ENCODE measurements around the gene DDIT3. TPM values are rescaled to one million over a fixed set of nuclear protein-coding genes. Genes with fewer than 3 reads are reported as not detected.

The DDIT3 gene
- total and polyA plus RNA-seq, 2 of the 13 experiments (the other 11 are each of a cell fraction or from before 2014, with no cell fraction given) = 27.5 to 48.7 TPM

DNA sequence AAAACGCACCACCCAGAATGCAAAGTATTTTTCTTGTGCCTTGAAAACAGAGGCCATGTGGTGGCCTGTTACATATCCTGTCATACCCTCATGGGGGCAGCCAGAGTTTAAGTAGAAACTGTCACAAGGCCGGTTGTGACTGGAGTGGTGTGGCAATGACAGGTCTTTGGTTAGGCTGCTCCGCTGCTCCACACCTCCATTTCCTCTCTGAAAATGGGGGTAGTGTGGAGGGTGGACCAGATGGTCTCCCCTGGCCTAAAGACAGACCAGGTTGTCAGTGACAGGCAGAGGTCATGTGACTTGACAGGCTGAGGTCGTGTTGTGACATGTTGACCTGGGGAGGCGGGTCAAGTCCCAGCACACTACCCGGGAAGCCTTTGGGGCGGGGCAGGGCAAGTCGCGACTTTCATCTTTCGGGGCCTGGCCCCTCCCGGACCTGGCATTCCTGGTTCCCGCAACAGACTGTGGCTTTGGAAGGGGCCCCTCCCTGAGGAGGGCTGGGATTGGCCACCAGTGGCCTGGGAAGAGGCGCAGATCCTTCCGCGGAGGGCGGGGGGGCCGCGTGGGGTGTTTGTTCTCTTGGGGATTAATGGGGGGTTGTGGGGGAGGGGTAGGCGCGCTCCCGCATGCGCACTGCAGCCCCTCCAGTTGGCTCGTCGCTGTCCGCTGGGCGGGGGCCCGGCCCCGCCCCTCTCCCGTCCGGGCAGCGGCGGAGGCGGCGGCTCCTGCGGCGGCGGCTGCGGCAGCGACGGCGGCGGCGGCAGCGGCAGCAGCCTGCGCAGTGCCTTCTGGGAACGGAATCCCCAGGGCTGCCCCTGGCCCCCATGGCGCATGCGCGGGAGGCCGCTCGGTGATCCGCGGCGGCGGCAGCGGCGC lies 1.9 kb upstream of the DDIT3 start, which contains the start of gene MBD6 (continued):
- TF ChIP-seq SP2 (CRISPR knock-in tag; IDR thresholded peaks at IDR 0.05) = peak; percentile 59
- peak; percentile 79; the same call in 1 of the 2 replicates for TF ChIP-seq ZNF230 (CRISPR knock-in tag; IDR thresholded peaks at IDR 0.05)
- TF ChIP-seq KLF13 (CRISPR knock-in tag; IDR thresholded peaks at IDR 0.05) = no peak
- TF ChIP-seq ZNF761 (CRISPR knock-in tag; conservative IDR thresholded peaks at IDR 0.05) = 0 out of 2 replicates have a peak, but pooled peaks have one; percentile 41
- peak; percentile 67; the same call in 1 of the 2 replicates for TF ChIP-seq ZNF782 (CRISPR knock-in tag; IDR thresholded peaks at IDR 0.05; ENCODE audit: borderline replicate concordance)
- TF ChIP-seq ZNF30 (CRISPR knock-in tag; IDR thresholded peaks at IDR 0.05) = no peak
- TF ChIP-seq, protein P1, sequence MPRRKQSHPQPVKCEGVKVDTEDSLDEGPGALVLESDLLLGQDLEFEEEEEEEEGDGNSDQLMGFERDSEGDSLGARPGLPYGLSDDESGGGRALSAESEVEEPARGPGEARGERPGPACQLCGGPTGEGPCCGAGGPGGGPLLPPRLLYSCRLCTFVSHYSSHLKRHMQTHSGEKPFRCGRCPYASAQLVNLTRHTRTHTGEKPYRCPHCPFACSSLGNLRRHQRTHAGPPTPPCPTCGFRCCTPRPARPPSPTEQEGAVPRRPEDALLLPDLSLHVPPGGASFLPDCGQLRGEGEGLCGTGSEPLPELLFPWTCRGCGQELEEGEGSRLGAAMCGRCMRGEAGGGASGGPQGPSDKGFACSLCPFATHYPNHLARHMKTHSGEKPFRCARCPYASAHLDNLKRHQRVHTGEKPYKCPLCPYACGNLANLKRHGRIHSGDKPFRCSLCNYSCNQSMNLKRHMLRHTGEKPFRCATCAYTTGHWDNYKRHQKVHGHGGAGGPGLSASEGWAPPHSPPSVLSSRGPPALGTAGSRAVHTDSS (CRISPR knock-in tag; conservative IDR thresholded peaks at IDR 0.05) = no peak; the same call in 1 of the 2 replicates
- peak; percentile 74 for TF ChIP-seq MED1 (CRISPR knock-in tag; IDR thresholded peaks at IDR 0.05)
- no peak for TF ChIP-seq ZNF619 (CRISPR knock-in tag; IDR thresholded peaks at IDR 0.05)
- peak; percentile 51; the same call in 1 of the 2 replicates for TF ChIP-seq ZBTB20 (CRISPR knock-in tag; IDR thresholded peaks at IDR 0.05; ENCODE audit: borderline replicate concordance, low read depth)
- peak; percentile 41; the same call in 1 of the 2 replicates for TF ChIP-seq ZNF747 (CRISPR knock-in tag; IDR thresholded peaks at IDR 0.05; ENCODE audit: borderline replicate concordance)
- peak; percentile 78 for TF ChIP-seq GABPB1 (CRISPR knock-in tag; IDR thresholded peaks at IDR 0.05)
- TF ChIP-seq, protein P2, sequence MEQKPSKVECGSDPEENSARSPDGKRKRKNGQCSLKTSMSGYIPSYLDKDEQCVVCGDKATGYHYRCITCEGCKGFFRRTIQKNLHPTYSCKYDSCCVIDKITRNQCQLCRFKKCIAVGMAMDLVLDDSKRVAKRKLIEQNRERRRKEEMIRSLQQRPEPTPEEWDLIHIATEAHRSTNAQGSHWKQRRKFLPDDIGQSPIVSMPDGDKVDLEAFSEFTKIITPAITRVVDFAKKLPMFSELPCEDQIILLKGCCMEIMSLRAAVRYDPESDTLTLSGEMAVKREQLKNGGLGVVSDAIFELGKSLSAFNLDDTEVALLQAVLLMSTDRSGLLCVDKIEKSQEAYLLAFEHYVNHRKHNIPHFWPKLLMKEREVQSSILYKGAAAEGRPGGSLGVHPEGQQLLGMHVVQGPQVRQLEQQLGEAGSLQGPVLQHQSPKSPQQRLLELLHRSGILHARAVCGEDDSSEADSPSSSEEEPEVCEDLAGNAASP (CRISPR knock-in tag; IDR thresholded peaks at IDR 0.05; ENCODE audit: borderline replicate concordance) = peak; percentile 86; the same call in 1 of the 2 replicates
- 0 out of 2 replicates have a peak, but pooled peaks have one; percentile 57 for TF ChIP-seq ZNF816 (CRISPR knock-in tag; IDR thresholded peaks at IDR 0.05; ENCODE audit: borderline replicate concordance)
- TF ChIP-seq GLI4 (CRISPR knock-in tag; IDR thresholded peaks at IDR 0.05; ENCODE audit: borderline replicate concordance) = no peak; the same call in 1 of the 2 replicates
- TF ChIP-seq, protein P3, sequence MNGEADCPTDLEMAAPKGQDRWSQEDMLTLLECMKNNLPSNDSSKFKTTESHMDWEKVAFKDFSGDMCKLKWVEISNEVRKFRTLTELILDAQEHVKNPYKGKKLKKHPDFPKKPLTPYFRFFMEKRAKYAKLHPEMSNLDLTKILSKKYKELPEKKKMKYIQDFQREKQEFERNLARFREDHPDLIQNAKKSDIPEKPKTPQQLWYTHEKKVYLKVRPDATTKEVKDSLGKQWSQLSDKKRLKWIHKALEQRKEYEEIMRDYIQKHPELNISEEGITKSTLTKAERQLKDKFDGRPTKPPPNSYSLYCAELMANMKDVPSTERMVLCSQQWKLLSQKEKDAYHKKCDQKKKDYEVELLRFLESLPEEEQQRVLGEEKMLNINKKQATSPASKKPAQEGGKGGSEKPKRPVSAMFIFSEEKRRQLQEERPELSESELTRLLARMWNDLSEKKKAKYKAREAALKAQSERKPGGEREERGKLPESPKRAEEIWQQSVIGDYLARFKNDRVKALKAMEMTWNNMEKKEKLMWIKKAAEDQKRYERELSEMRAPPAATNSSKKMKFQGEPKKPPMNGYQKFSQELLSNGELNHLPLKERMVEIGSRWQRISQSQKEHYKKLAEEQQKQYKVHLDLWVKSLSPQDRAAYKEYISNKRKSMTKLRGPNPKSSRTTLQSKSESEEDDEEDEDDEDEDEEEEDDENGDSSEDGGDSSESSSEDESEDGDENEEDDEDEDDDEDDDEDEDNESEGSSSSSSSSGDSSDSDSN (CRISPR knock-in tag; IDR thresholded peaks at IDR 0.05) = 0 out of 2 replicates have a peak, but pooled peaks have one; percentile 32
- peak; percentile 71 for TF ChIP-seq GTF2F1 (IDR thresholded peaks at IDR 0.05; ENCODE audit: low read length)
- TF ChIP-seq REPIN1 (CRISPR knock-in tag; IDR thresholded peaks at IDR 0.05; ENCODE audit: borderline replicate concordance, low read depth) = peak; percentile 19; the same call in 1 of the 2 replicates
- TF ChIP-seq MXI1 (IDR thresholded peaks at IDR 0.05; ENCODE audit: borderline replicate concordance, low read depth, low read length) = peak; percentile 76; the same call in 2 of the 3 replicates
- no peak; the same call in 1 of the 2 replicates for TF ChIP-seq BRCA1 (CRISPR knock-in tag; IDR thresholded peaks at IDR 0.05)
- TF ChIP-seq HDAC2 (CRISPR knock-in tag; IDR thresholded peaks at IDR 0.05) = 0 out of 2 replicates have a peak, but pooled peaks have one; percentile 10
- TF ChIP-seq XRCC5 (optimal IDR thresholded peaks at IDR 0.05; ENCODE audit: low read length) = peak; percentile 74
- TF ChIP-seq NR2F6 (IDR thresholded peaks at IDR 0.05) = peak; percentile 92
- TF ChIP-seq NR2F6 (CRISPR knock-in tag; IDR thresholded peaks at IDR 0.05) = peak; percentile 96
- peak; percentile 38 to 52; a peak in 2 of 4 replicates for TF ChIP-seq POLR2A (IDR thresholded peaks at IDR 0.05; ENCODE audit: insufficient read depth in 1 of 2, low read depth in 2 of 2, low read length in 2 of 2)

Data from HepG2 (cell line).